CD4-positive, alpha-beta T cell treated with Interleukin-17A for 1 hour (primary cell): ENCODE data around the gene GPR63.

Experiments used
- DNase-seq: peaks from one replicate; pipeline ENCODE4 v3.0.0-alpha.2; 2020

GPR63 gene

GRCh38 chr6:96749891-96750290 is 87.4 kb downstream of the GPR63 start:
- DNase-seq: no peak
